Activated naive CD4-positive, alpha-beta T cell treated with anti-CD3 and anti-CD28 coated beads, Interleukin-2, amount 50 U/mL, for 24 hours (primary cell): ENCODE data around the gene CRB3.
A peak's percentile ranks its signal among the peaks of the same experiment; 100 is the strongest.

Source experiments
- H3K27ac Mint-ChIP-seq: one replicate; pipeline ENCODE4 v1.8.0; 2021; ENCODE audit warnings: mild to moderate bottlenecking, mixed read lengths
- H3K27me3 Mint-ChIP-seq: one replicate; pipeline ENCODE4 v1.8.0; 2021; ENCODE audit warnings: mixed read lengths
- H3K36me3 Mint-ChIP-seq: one replicate; pipeline ENCODE4 v1.8.0; 2021; ENCODE audit warnings: mixed read lengths
- H3K4me1 Mint-ChIP-seq: one replicate; pipeline ENCODE4 v1.8.0; 2021; ENCODE audit warnings: mixed read lengths
- H3K4me3 Mint-ChIP-seq: one replicate; pipeline ENCODE4 v1.8.0; 2021; ENCODE audit warnings: mild to moderate bottlenecking, mixed read lengths
- H3K9me3 Mint-ChIP-seq: one replicate; pipeline ENCODE4 v1.8.0; 2021; ENCODE audit warnings: mixed read lengths

The CRB3 gene

GRCh38 chr19:6452899-6453298, 11.2 kb upstream of the CRB3 start:
- H3K36me3 Mint-ChIP-seq: peaks cover 23% of the 10 kb centered on the region
- H3K27ac Mint-ChIP-seq: no peak overlapping the region
- H3K4me1 Mint-ChIP-seq: no peaks in the 10 kb centered on the region
- no peak overlapping the region for H3K4me3 Mint-ChIP-seq
- no peaks in the 10 kb centered on the region for H3K9me3 Mint-ChIP-seq
- no peaks in the 10 kb centered on the region for H3K27me3 Mint-ChIP-seq

GRCh38 chr19:6453951-6454565, 10.0 kb upstream of the CRB3 start:
- Mint-ChIP-seq H3K9me3 (no peaks in the 10 kb centered on the region), H3K27ac (no peak overlapping the region), H3K27me3 (no peaks in the 10 kb centered on the region), H3K4me3 (no peak overlapping the region), H3K4me1 (peaks cover 11% of the 10 kb centered on the region), H3K36me3 (peaks cover 23% of the 10 kb centered on the region)

- Mint-ChIP-seq H3K27ac (no peak overlapping the region), H3K4me3 (no peak overlapping the region), H3K9me3 (no peaks in the 10 kb centered on the region), H3K36me3 (peaks cover 23% of the 10 kb centered on the region), H3K27me3 (no peaks in the 10 kb centered on the region), H3K4me1 (peaks cover 20% of the 10 kb centered on the region)
Measured at GRCh38 chr19:6455924-6456323, 8.1 kb upstream of the CRB3 start.

- peaks cover 19% of the 10 kb centered on the region for H3K36me3 Mint-ChIP-seq
- H3K27me3 Mint-ChIP-seq: no peaks in the 10 kb centered on the region
- peak overlapping the region; percentile 88 for H3K27ac Mint-ChIP-seq
- peak overlapping the region; percentile 91 for H3K4me3 Mint-ChIP-seq
- H3K9me3 Mint-ChIP-seq: no peaks in the 10 kb centered on the region
- H3K4me1 Mint-ChIP-seq: peaks cover 20% of the 10 kb centered on the region
Measured at GRCh38 chr19:6457958-6458694, 5.9 kb upstream of the CRB3 start.

- Mint-ChIP-seq H3K4me1 (peaks cover 20% of the 10 kb centered on the region), H3K4me3 (peak overlapping the region; percentile 91), H3K36me3 (peaks cover 18% of the 10 kb centered on the region), H3K27ac (peak overlapping the region; percentile 88), H3K9me3 (no peaks in the 10 kb centered on the region), H3K27me3 (no peaks in the 10 kb centered on the region)
Measured at GRCh38 chr19:6458695-6459261, 5.3 kb upstream of the CRB3 start.

GRCh38 chr19:6459262-6460098, 4.6 kb upstream of the CRB3 start, which contains the start of gene SLC25A23:
TSS of gene SLC25A23 (minus strand) at chr19:6459792. CDS start at chr19:6459628, 164 bp downstream.
- no peaks in the 10 kb centered on the region for H3K9me3 Mint-ChIP-seq
- no peaks in the 10 kb centered on the region for H3K27me3 Mint-ChIP-seq
- peaks cover 14% of the 10 kb centered on the region for H3K36me3 Mint-ChIP-seq
- peaks cover 20% of the 10 kb centered on the region for H3K4me1 Mint-ChIP-seq
- peak within 1 kb of the TSS; percentile 92 for H3K27ac Mint-ChIP-seq
- peak within 1 kb of the TSS; percentile 97 for H3K4me3 Mint-ChIP-seq

- peak overlapping the region; percentile 92 for H3K27ac Mint-ChIP-seq
- H3K9me3 Mint-ChIP-seq: no peaks in the 10 kb centered on the region
- peaks cover 27% of the 10 kb centered on the region for H3K4me1 Mint-ChIP-seq
- H3K27me3 Mint-ChIP-seq: no peaks in the 10 kb centered on the region
- H3K4me3 Mint-ChIP-seq: peak overlapping the region; percentile 97
- peaks cover 5% of the 10 kb centered on the region for H3K36me3 Mint-ChIP-seq
Measured at GRCh38 chr19:6460099-6460884, 3.8 kb upstream of the CRB3 start.

- Mint-ChIP-seq H3K4me3 (peak overlapping the region; percentile 69), H3K9me3 (no peaks in the 10 kb centered on the region), H3K36me3 (peaks cover 8% of the 10 kb centered on the region), H3K4me1 (peaks cover 13% of the 10 kb centered on the region), H3K27me3 (no peaks in the 10 kb centered on the region), H3K27ac (peak overlapping the region; percentile 87)
Measured at GRCh38 chr19:6465006-6465405, 935 bp downstream of the CRB3 start.

- no peaks in the 10 kb centered on the region for H3K9me3 Mint-ChIP-seq
- H3K27me3 Mint-ChIP-seq: no peaks in the 10 kb centered on the region
- H3K4me1 Mint-ChIP-seq: peaks cover 7% of the 10 kb centered on the region
- peak overlapping the region; percentile 87 for H3K27ac Mint-ChIP-seq
- H3K36me3 Mint-ChIP-seq: peaks cover 8% of the 10 kb centered on the region
- no peak overlapping the region for H3K4me3 Mint-ChIP-seq
Measured at GRCh38 chr19:6465663-6466062, 1.6 kb downstream of the CRB3 start.

GRCh38 chr19:6466526-6467248, 2.6 kb downstream of the CRB3 start:
- peaks cover 8% of the 10 kb centered on the region for H3K36me3 Mint-ChIP-seq
- H3K4me1 Mint-ChIP-seq: peaks cover 7% of the 10 kb centered on the region
- H3K27ac Mint-ChIP-seq: no peak overlapping the region
- H3K9me3 Mint-ChIP-seq: no peaks in the 10 kb centered on the region
- no peak overlapping the region for H3K4me3 Mint-ChIP-seq
- H3K27me3 Mint-ChIP-seq: no peaks in the 10 kb centered on the region

- H3K27ac Mint-ChIP-seq: no peak overlapping the region
- no peaks in the 10 kb centered on the region for H3K9me3 Mint-ChIP-seq
- H3K36me3 Mint-ChIP-seq: peaks cover 8% of the 10 kb centered on the region
- no peak overlapping the region for H3K4me3 Mint-ChIP-seq
- H3K27me3 Mint-ChIP-seq: no peaks in the 10 kb centered on the region
- peaks cover 7% of the 10 kb centered on the region for H3K4me1 Mint-ChIP-seq
Measured at GRCh38 chr19:6467384-6467783, 3.3 kb downstream of the CRB3 start.

GRCh38 chr19:6470173-6470572, 6.1 kb downstream of the CRB3 start:
- H3K27me3 Mint-ChIP-seq: no peaks in the 10 kb centered on the region
- H3K4me3 Mint-ChIP-seq: no peak overlapping the region
- H3K9me3 Mint-ChIP-seq: no peaks in the 10 kb centered on the region
- H3K4me1 Mint-ChIP-seq: peaks cover 1% of the 10 kb centered on the region
- H3K36me3 Mint-ChIP-seq: peaks cover 8% of the 10 kb centered on the region
- H3K27ac Mint-ChIP-seq: no peak overlapping the region

GRCh38 chr19:6471076-6471475, 7.0 kb downstream of the CRB3 start:
- no peak overlapping the region for H3K4me3 Mint-ChIP-seq
- no peak overlapping the region for H3K27ac Mint-ChIP-seq
- peaks cover 8% of the 10 kb centered on the region for H3K36me3 Mint-ChIP-seq
- no peaks in the 10 kb centered on the region for H3K4me1 Mint-ChIP-seq
- H3K9me3 Mint-ChIP-seq: no peaks in the 10 kb centered on the region
- no peaks in the 10 kb centered on the region for H3K27me3 Mint-ChIP-seq

- no peaks in the 10 kb centered on the region for H3K9me3 Mint-ChIP-seq
- H3K36me3 Mint-ChIP-seq: peaks cover 6% of the 10 kb centered on the region
- peak overlapping the region; percentile 65 for H3K27ac Mint-ChIP-seq
- H3K27me3 Mint-ChIP-seq: no peaks in the 10 kb centered on the region
- no peaks in the 10 kb centered on the region for H3K4me1 Mint-ChIP-seq
- no peak overlapping the region for H3K4me3 Mint-ChIP-seq
Measured at GRCh38 chr19:6472713-6473112, 8.6 kb downstream of the CRB3 start.
